ENCODE data around the gene NFKB2.

- TF ChIP-seq SUZ12 (IDR thresholded peaks at IDR 0.05; ENCODE audit: extremely low read depth, insufficient read depth, insufficient read length) (no peak), ZNF274 (IDR thresholded peaks at IDR 0.05; ENCODE audit: low read depth, low read length) (no peak), YY1 (IDR thresholded peaks at IDR 0.05; ENCODE audit: insufficient read depth, insufficient read length) (no peak)
These were observed 10.7 kb upstream of the NFKB2 start for GRCh38 chr10:102384606-102385429.
